ENCODE data around the gene TEX11.
"Not testable (repeated sequence)": the region's sequence is repeated elsewhere in the genome, so short reads cannot be mapped to it uniquely, and the experiment has no call there.

Gene TEX11

DNA sequence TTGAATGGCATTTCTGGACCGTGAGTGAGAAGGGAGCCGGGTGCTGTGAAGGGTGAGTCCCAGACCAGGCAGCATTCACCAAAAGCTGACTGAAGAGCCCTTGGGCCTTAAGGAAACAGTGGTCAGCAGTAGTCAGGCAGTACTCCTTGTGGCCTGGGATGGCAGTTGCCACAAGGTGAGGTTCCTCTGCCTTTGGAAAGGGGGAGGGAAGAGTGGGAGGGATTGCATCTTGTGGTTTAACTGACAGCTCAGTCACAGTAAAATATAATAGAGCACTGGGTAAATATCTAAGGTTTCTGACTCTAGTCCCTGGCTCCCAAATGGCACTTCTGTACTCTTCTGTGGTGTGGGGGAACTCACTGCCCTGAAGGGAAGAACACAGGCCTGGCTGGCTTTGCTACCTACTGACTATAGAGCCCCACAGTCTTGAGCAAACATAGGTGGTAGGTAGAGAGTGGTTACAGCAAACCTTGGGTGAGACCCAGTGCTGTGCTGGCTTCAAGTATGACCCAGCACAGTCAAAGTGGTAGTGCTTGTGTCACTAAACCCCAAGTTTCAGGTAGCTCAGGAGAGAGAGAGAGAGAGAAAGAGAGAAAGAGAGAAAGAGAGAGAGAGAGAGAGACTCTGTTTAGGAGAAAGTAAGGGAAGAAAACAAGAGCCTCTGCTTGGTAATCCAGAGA lies 154.2 kb downstream of the TEX11 start:
- DNase-seq: no peak

DNA sequence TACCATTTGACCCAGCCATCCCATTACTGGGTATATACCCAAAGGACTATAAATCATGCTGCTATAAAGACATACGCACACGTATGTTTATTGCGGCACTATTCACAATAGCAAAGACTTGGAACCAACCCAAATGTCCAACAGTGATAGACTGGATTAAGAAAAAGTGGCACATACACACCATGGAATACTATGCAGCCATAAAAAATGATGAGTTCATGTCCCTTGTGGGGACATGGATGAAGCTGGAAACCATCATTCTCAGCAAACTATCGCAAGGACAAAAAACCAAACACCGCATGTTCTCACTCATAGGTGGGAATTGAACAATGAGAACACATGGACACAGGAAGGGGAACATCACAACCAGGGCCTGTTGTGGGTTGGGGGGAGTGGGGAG lies 174.7 kb downstream of the TEX11 start:
- DNase-seq: not testable (repeated sequence)

DNA sequence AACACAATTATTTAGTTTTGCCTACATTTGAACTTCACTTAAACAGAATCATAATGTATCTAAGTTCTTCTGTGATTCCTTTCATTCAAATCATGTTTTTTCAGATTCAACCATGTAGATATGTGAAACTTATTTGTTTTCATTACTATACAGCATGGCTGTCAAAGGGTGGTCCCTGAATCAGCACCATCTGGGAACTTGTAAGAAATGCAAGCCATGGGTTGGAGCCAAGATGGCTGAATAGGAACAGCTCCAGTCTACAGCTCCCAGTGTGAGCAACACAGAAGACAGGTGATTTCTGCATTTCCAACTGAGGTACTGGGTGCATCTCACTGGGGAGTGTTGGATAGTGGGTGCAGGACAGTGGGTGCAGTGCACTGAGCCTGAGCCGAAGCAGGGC lies 180.6 kb downstream of the TEX11 start:
- not testable (repeated sequence) for DNase-seq

DNA sequence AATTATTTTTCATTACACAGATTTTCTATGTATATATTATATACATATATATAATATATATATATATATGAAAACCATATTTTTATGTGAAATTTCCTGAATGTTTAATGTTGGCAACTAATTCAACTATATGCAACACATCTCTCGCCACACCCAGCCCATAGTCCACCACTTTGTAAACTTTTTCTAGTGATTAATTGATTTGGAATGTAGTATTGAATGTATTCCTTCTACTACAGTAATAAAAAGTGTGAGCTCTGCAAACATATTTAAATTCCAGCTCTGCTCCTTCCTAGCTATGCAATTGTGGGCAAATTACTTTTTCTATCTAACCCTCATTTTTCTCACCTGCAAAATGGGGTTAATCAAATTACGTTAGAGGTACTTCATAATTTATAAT lies 187.8 kb downstream of the TEX11 start:
- DNase-seq: no peak

DNA sequence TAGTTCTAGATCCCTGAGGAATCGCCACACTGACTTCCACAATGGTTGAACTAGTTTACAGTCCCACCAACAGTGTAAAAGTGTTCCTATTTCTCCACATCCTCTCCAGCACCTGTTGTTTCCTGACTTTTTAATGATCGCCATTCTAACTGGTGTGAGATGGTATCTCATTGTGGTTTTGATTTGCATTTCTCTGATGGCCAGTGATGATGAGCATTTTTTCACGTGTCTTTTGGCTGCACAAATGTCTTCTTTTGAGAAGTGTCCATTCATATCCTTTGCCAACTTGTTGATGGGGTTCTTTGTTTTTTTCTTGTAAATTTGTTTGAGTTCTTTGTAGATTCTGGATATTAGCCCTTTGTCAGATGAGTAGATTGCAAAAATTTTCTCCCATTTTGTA lies 197.2 kb downstream of the TEX11 start:
- DNase-seq: not testable (repeated sequence)

DNA sequence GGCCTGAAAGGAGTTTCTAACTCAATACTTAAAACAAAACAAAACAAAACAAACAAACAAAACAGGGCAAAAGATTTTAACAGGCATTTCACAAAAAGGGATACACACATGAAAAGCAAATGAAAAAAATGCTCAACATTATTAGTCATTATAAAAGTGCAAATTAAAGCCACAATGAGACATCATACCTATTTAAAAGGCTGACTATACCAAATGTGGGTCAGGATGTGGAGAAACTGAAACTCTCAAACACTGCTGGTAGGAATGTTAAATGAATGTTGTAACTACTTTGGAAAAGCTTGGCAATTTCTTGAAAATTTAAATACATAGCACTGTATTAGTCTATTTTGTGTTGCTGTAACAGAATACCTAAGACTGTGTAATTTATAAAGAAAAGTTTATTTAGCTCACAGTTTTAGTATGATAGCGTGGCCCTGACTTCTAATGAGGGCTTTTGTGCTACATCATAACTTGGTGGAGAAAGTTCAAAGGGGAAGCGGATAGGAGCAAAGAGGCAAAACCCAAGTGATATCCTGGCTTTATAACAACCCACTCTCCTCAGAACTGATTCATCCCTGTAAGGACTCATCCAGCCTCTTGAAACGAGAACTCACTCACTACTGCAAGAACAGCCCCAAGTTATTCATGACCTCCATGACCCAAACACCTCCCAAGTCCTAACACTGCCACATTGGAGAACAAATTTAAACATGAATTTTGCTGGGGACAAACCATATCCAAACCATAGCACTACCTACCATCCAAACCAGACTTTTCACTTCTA lies 214.0 kb downstream of the TEX11 start:
- DNase-seq: no peak

DNA sequence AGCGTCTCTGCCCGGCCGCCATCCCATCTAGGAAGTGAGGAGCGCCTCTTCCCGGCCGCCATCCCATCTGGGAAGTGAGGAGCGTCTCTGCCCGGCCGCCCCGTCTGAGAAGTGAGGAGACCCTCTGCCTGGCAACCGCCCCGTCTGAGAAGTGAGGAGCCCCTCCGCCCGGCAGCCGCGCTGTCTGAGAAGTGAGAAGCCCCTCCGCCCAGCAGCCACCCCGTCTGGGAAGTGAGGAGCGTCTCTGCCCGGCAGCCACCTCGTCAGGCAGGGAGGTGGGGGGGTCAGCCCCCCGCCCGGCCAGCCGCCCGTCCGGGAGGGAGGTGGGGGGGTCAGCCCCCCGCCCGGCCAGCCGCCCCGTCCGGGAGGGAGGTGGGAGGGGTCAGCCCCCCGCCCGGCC lies 229.1 kb downstream of the TEX11 start:
- not testable (repeated sequence) for DNase-seq

DNA sequence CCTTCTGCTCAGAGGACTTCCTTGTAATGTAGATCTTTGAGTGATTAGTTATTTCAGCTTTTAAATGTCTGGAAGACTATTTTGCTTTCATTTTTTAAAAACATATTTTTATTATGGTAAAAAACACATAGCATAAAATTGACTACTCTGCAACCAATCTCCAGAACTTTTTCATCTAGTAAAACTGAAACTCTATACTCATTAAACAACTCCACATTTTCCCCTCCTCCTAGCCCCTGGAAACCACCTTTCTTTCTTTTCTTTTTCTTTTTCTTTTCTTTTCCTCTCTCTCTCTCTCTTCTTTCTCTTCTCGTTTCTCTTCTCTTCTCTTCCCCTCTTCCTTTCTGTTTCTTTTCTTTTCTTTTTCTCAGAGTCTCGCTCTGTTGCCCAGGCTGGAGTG lies 233.2 kb downstream of the TEX11 start:
- no peak for DNase-seq

DNA sequence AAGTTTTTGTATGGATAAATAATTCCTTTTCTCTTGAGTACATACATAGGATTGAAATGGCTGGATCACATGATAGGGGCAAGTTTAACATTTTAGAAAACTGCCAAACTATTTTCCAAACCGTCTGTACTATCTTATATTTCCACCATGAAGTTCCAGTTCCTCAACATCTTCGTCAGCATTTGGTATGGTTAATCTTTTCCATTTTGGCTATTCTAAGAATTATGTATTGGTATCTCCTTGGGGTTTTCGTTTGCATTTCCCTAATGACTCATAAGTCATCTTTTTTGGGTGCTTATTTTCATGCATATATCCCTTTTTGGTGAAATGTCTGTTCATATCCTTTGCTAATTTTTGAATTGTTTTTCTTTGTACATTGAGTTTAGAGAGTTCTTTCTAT lies 236.2 kb downstream of the TEX11 start:
- DNase-seq: no peak

DNA sequence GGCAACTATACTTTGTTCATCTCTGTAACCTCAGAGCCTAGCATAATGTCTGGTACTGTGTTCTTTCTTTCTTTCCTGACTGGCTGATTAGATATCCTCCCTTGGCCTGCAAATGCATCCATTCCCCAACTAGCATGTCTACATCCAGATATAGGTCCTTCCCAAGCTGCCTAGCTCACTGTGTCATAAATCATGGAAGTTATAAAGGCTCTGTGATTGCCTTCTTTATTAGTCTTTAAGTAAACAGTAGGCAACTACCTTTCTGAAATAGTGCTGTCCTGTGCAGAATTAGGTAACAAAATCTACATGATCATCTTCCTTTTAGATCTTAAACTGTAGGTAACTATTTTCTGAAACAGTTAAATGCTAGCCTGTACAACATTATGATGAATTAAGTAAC lies 239.4 kb downstream of the TEX11 start:
- DNase-seq: no peak

DNA sequence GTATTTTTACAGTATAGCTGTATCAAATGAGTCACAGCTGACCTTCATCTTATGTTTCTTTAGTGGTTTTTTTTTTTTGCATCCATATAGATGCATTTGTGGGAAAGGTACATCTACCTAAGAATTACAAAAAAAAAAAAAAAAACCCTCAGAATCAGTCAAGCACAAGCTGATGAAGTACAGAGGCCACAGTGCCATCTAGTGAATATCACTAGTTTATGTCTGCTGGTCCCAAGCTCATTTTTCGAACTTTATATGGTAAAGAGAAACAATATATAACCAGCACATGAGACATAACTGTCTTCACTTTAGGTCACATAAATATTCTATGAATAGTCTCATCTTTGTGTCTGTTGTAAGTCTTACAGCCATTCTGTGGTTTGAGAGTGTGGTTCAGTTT lies 243.8 kb downstream of the TEX11 start:
- DNase-seq: peak; percentile 27

DNA sequence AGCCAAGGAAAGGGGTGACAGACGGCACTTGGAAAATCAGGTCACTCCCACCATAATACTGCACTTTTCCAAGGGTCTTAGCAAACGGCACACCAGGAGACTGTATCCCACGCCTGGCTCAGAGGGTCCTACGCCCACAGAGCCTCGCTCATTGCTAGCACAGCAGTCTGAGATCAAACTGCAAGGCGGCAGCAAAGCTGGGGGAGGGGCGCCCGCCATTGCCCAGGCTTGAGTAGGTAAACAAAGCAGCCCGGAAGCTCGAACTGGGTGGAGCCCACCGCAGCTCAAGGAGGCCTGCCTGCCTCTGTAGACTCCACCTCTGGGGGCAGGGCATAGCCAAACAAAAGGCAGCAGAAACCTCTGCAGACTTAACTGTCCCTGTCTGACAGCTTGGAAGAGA lies 247.4 kb downstream of the TEX11 start:
- not testable (repeated sequence) for DNase-seq

DNA sequence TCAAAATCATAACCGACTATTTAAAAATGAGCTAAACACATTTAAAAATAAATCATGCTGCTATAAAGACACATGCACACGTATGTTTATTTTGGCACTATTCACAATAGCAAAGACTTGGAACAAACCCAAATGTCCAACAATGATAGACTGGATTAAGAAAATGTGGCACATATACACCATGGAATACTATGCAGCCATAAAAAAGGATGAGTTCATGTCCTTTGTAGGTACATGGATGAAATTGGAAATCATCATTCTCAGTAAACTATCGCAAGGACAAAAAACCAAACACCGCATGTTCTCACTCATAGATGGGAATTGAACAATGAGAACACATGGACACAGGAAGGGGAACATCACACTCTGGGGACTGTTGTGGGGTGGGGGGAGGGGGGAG lies 251.0 kb downstream of the TEX11 start:
- not testable (repeated sequence) for DNase-seq

DNA sequence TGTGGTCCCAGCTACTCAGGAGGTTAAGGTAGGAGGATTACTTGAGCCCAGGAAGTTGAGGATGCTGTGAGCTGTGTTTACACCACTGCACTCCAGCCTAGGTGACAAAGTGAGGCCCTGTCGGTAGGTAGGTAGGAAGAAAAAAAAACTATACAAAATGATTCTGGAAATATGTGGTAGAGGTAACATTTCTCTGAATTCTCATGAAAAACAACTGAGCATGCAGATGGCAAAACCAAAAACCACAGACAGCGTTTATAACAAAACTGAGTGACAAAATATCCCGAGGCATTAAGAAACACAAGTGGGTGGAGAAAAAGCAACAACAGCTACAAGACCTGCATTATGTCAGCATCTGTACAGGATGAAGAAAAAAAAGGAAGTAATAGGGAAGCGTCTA lies 252.2 kb downstream of the TEX11 start:
- no peak for DNase-seq

DNA sequence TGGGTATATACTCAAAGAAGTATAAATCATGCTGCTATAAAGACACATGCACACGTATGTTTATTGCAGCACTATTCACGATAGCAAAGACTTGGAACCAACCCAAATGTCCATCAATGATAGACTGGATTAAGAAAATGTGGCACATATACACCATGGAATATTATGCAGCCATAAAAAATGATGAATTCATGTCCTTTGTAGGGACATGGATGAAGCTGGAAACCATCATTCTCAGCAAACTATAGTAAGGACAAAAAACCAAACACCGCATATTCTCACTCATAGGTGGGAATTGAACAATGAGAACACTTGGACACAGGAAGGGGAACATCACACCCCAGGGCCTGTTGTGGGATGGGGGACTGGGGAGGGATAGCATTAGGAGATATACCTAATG lies 260.6 kb downstream of the TEX11 start:
- not testable (repeated sequence) for DNase-seq

DNA sequence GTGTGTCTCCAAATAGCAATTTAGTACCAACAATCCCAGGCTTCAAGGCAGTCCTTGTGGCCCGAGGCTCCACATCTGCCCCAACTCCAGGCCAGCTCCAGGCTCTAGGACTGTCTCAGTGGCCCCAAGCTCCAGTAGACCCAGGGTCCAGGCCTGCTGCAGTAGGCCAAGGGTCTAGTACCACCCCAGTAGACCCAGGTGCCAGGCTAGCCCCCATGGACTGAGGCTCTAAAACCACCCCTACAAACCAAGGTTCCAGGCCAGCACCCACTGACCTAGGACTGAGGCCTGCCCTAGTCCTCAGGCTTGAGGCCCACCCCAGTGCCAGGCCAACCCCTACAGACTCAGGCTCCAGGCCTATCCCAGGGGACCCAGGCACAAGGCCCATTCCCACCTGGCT lies 272.3 kb downstream of the TEX11 start:
- DNase-seq: no peak

DNA sequence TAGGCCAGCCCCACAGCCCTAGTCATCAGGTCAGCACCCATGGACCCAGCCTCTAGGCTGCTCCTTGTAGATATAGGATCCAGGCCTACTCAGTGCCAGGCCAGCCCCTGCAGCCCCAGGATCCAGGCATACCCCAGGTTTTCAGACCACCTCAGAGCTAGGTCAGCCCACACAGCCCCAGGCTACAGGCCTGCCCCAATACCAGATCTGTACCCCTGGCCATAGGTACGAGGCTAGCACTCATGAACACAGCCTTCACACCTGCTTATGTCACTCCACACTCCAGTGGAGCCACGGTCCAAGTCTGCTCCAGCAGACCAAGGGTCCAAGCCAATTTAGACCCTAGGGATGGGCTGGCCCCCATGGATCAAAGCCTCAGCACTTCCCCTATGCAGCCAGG lies 272.8 kb downstream of the TEX11 start:
- no peak for DNase-seq

DNA sequence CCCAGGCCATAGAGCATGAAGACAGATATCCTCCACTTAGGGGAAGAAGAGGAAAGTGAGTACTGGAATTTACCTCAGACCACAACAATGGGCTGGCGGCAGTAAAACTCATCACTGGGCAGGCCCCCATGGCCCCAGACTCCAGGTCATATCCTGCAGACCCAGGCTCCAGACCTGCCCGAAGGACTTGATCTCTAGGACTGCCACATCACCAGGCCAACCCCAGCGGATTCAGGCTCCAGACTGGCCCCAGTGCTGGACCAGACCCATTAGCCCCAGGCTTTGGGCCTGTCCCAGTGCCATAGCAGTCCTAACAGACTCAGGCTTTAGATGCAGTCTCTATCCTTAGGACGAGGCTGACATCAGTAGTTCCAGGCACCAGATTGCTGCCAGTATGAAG lies 273.3 kb downstream of the TEX11 start:
- no peak for DNase-seq

DNA sequence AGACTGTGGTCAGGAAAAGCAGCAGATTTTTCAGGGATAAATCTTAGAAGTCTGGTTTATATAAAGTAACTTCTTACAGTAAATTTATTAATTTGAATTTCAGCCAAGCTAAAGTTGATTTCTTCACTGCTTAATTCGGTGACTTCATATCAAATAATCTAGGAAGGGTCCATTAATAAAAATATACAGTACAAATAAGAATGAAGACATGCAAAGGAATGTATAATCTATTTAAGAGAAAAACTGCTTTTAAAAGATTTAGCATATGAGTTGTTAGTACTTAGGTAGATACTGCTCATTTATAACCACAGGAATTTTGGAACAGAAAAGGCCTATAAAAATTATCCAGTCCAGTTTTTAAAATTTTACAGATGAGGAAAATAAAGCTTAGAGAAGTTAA lies 286.8 kb downstream of the TEX11 start:
- no peak for DNase-seq

DNA sequence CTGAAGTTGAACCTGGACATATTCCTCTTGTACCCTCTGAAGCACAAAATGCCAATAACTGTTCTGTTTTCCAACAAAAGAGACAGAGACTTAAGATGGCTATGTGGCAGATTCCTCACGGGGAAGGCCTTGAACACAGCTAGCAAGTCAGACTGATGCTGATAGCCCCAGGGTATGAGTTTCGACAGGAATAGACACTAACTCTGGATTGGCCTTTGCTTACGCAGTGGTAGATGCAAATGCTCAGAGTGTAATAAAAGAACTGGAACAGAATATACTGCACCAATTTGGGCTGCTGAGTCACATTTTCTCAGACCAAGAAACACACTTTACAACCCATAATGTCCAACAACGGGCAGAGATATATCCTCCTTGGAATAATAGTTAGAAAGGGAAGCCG lies 290.0 kb downstream of the TEX11 start:
- DNase-seq: no peak

DNA sequence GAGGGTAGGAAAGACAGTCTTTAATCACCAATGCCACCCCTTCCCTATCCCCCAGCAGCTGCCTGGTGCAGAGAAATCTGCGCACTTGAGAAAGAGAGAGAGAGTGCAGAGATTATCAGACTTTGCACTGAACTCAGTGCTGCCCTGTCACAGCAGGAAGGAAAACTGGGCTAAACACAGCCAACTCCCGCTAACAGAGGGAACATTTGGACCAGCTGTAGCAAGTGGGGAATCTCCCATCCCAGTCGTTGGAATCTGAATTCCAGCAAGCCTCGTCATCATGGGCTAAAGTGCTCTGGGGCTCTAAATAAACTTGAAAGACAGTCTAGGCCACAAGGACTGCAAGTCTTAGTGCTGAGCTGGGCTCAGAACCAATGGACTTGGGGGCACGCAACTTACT lies 295.2 kb downstream of the TEX11 start:
- DNase-seq: no peak

DNA sequence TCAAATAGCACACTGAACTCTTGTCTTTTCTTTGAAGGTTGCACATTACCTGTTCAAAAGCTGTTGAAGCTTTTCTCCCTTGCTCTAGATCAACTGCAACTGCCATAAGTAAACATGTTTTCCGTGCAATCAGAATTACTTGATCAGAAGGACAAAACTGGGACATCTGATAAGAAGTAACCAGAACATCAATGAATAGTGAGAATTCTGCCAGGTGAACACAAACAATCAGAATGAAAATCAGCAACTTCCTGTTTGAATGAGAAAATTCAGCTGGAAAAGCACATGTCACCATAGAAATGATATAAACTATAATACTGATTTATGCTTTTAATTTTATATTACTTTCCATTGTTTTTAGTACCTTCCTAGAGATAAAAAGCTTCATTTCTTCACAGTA lies 303.2 kb downstream of the TEX11 start:
- DNase-seq: no peak

DNA sequence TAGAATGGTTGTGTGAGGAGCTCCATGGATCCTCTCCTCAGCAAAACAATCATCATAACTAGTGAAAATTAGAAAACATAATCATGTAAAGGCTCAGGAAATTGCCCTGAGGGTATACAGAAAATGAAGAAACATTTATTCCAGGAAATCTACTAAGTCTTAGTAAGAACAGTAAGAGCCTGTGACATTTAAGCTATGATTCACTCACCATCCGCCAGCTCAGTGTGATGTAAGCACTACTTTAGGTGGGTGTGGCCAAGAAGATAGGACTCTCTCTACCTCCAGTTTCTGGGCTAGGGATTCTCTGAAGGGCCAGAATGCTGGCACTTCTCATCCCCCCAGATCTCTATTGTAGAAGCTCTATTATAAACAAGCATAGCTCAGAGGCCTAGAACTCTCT lies 316.4 kb downstream of the TEX11 start:
- DNase-seq: no peak

DNA sequence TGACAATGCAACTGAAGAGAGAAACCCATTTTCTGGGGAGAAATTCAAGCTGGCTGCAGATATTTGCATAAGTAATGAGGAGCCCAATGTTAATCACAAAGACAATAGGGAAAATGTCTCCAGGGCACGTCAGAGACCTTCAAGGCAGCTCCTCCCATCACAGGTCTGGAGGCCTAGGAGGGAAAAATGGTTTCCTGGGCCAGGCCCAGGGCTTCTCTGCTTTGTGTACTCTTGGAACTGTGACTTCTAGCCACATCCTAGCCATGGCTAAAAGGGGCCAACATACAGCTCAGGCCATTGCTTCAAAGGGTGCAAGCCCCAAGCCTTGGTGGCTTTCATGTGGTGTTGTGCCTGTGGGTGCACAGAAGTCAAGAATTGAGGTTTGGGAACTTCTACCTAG lies 321.4 kb downstream of the TEX11 start:
- not testable (repeated sequence) for DNase-seq

DNA sequence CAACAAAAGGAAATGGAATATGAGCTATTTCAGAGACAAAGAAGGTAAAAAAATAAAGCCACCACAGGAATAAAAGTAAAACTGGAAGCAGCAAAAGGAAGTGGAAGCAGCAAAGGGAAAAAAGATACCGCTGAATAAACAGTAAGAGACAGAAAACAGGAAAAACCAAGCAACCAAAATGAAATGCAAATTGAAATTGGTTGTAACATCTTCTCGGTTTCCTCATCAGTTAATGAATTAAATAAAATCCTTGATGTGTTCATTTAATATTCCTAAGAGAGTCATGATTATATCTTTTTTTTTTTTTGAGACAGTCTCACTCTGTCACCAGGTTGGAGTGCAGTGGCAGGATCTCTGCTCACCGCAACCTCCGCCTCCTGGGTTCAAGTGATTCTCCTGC lies 331.1 kb downstream of the TEX11 start:
- DNase-seq: no peak

All from CD4-positive, alpha-beta T cell treated with Interleukin-21 for 1 hour (primary cell).